HG03060 (cell line): ENCODE data around the gene AIMP1.
"Not testable (repeated sequence)": the region's sequence is repeated elsewhere in the genome, so short reads cannot be mapped to it uniquely, and the experiment has no call there.

Source experiments
- ATAC-seq: cut with Tn5 transposase; IDR thresholded peaks from one replicate; pipeline ENCODE4 v1.9.1; 2021; ENCODE audit warnings: low read depth, moderate number of reproducible peaks; ENCODE audit not compliant: unreplicated experiment

The AIMP1 gene

GRCh38 chr4:106306561-106306960, 9.8 kb upstream of the AIMP1 start:
- ATAC-seq: no peak

DNA sequence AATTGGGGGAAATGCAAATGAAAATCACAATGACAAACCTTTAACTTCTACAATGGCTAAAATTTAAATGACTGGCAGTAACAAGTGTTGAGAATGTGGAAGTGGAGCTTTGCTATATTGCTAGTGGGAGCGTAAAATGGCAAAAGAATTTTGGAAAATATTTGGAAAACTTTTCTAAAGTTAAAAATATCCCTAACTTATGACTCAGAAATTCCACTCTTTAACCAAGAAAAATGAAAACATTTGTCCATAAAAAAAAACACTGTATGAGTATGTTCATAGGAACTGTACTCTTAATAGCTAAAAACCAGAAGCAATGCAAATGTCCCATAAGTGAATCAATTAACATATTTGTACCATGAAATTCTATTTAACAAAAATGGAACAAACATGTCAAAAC, 4.0 kb upstream of the AIMP1 start:
- ATAC-seq: no peak

- no peak for ATAC-seq
Observed at GRCh38 chr4:106312997-106313522, 3.3 kb upstream of the AIMP1 start.

- ATAC-seq: no peak
Observed at GRCh38 chr4:106314960-106315359, 1.4 kb upstream of the AIMP1 start.

- peak; percentile 10 for ATAC-seq
Observed at GRCh38 chr4:106315476-106315967, 828 bp upstream of the AIMP1 start.

DNA sequence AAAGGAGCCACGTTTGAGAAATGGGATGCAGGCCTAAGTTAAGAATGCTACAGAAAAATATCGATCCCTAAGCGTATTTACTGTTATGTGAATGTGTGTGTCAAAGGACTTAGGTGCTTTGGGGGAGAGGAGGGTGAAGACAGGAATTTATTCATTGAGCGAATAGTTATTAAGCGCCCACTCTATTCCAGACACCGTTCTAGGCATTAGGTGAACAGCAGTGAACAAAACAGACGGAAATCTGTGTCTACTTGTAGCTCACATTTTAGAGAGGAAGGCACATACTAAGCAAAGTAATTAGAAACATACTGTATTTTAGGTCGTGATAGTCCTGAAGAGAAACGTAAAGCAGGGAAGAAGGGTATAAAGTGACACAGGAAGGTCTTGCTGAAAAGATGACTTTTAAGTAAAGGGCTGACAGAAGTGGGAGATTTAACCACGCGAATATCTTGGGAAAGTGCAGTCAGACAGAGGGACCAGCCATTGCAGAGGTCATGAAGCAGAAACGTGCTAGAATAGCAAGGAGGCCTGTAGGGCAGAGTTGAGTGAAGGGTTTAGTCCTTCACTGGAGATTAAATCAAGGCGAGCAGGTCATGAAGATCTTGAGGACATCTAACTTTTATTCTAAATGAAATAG, 541 bp downstream of the AIMP1 start:
- ATAC-seq: no peak

DNA sequence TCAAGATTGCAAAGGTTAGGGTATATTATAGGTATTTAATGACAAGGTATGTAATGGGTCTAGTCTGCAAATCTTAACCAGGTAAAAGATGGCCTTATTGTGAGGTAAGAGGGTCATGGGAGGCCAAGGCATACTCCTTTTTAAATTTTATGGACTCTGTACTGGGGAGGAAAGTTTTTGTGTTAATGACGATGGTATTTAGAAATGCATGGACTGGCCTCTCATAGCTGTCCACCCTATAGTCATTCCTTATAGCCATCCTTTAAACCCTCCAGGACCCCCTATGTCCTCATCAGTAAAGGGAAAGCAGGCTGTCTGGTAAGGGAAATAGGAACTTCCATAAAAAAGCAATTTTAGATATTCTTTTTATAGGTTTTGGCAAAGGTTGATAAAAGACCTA, 1.5 kb downstream of the AIMP1 start:
- no peak for ATAC-seq

DNA sequence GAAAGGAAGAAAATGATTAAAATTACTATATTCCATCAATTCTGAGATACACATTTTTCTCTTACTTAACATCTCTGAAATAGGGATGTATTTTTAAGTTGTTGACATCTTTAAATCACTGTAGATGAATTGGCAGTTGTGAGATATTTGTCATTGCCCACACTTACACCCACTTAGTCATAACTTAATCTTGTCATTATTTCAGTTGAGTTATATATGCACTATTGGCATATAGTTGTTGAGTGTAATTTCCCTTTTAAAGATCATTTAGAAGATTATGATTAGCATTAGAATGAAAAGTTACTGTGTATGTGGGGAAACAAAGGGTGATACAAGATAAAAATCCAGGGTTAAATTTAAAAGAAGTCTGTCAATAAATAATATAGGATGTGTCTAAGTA, 2.2 kb downstream of the AIMP1 start:
- no peak for ATAC-seq

DNA sequence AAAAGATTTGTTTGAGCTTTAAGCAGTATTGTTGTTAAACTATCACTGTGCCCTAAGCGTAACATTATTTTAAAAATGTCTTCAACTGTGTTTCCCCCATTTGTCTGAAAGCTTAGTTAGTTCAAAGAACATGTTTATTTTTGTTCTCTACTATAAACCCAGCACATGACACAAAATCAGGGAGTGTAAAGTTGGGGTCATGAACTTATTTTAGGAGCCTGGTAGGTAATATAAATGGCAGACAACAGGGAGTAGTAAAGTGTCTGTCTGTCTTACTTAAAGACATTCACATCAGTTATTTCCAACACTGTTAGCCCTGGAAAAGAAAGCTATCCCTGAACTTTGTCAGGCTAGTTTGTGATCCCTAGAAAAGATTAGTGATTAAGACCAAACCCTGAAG, 3.9 kb downstream of the AIMP1 start:
- ATAC-seq: no peak

DNA sequence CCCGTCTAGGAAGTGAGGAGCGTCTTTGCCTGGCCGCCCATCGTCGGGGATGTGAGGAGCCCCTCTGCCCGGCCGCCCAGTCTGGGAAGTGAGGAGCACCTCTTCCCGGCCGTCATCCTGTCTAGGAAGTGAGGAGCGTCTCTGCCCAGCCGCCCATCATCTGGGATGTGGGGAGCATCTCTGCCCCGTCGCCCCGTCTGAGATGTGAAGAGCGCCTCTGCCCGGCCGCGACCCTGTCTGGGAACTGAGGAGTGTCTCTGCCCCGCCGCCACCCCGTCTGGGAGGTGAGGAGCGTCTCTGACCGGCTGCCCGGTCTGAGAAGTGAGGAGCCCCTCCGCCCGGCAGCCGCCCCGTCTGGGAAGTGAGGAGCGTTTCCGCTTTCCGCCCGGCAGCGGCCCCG, 4.8 kb downstream of the AIMP1 start:
- ATAC-seq: not testable (repeated sequence)

DNA sequence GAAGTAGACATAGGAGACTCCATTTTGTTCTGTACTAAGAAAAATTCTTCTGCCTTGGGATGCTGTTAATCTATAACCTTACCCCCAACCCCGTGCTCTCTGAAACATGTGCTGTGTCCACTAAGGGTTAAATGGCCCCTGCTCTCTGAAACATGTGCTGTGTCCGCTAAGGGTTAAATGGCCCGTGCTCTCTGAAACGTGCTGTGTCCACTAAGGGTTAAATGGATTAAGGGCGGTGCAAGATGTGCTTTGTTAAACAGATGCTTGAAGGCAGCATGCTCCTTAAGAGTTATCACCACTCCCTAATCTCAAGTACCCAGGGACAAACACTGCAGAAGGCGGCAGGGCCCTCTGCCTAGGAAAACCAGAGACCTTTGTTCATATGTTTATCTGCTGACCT, 5.5 kb downstream of the AIMP1 start:
- not testable (repeated sequence) for ATAC-seq

DNA sequence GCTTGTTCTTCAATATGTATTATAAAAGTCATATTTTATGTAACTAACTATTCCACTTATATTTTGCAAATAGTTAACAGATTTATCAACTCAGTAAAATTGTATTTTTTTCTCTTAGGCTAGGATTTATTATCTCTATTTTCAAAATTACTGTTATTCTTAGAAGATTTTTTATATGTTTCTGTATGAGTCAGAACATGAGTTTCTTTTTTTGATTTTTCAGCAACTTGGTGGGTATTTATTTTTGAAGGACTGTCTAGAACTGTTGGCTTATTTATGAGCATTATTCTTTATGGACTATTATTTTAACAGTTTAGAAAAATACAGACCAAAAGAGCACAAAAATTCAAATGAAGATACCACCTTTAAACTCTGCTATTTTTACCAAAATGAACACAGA, 6.8 kb downstream of the AIMP1 start:
- ATAC-seq: no peak

GRCh38 chr4:106325800-106326199, 9.4 kb downstream of the AIMP1 start:
- ATAC-seq: no peak

GRCh38 chr4:106329041-106329618, 12.8 kb downstream of the AIMP1 start:
- ATAC-seq: peak; percentile 61

DNA sequence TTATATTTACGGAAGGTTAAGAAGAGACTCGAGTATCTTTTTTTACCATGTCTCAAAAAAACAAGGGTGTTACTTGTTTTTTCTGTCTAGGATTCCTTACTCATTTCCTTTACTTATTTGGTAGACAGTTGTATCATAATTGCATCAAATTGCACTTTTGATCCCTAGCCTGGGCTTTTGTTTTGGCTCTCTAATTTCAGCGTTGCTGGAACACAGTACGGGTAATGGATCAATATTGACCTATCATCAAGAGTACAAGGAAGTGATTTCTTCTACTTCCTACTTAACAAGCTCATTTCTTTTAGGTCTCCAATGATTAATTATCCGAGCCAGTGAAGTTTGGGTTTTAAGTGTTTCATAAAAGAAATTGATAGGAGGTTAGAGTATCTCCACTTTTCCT, 16.8 kb downstream of the AIMP1 start:
- ATAC-seq: no peak

GRCh38 chr4:106334741-106335470, 18.6 kb downstream of the AIMP1 start:
- ATAC-seq: no peak

DNA sequence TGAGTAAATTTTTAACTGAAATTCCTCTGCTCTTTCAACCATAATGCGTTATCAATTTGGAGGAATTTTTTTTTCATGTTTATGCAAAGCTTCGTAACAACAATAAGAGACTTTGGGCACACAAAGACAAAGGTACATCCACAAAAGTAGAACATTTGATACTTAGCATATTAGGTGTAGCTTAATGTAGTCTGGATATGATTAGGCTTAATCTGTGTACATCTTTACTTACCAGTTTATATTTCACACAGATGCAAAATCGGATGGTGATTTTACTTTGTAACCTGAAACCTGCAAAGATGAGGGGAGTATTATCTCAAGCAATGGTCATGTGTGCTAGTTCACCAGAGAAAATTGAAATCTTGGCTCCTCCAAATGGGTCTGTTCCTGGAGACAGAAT, 20.3 kb downstream of the AIMP1 start:
- ATAC-seq: no peak

DNA sequence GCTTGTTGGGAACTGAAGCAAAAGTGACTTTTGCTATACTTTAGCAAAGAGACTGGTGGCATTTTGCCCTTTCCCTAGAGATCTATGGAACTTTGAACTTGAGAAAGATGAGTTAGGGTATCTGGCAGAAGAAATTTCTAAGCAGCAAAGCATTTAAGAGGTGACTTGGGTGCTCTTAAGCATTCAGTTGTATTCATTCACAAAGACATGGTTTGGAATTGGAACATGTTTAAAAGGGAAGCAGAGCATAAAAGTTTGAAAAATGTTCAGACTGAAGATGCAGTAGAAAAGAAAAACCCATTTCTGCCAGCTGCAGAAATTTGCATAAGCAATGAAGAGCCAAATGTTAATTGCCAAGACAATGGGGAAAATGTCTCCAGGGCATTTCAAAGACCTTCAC, 21.6 kb downstream of the AIMP1 start:
- no peak for ATAC-seq

DNA sequence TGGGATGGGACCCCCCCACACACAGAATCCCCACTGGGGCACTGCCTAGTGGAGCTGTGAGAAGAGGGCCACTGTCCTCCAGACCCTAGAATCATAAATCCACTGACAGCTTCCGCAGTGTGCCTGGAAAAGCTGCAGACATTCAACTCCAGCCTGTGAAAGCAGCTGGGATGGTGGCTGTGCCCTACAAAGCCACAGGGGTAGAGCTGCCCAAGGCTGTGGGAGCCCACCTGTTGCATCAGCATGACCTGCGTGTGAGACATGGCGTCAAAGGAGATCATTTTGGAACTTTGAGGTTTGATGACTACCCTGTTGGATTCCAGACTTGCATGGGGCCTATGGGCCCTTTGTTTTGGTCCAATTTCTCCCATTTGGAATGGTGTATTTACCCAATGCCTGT, 22.3 kb downstream of the AIMP1 start:
- ATAC-seq: no peak

- no peak for ATAC-seq
Observed at GRCh38 chr4:106339431-106339830, 23.1 kb downstream of the AIMP1 start.

DNA sequence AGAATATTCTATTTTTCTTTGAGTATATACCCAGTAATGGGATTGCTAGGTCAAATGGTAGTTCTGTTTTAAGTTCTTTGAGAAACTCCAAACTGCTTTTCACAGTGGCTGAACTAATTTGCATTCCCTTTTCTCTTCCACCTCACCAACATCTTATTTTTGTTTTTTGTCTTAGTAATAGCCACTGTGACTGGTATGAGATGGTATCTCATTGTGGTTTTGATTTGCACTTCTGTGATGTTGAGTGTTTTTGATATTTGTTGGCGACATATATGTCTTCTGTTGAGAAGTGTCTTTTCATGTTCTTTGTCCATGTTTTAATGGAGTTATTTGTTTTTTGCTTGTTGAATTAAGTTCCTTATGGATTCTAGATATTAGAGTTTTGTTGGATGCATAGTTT, 24.4 kb downstream of the AIMP1 start:
- no peak for ATAC-seq
